IPS-18c (cell line): ENCODE data around the gene ALK.
"Not testable (repeated sequence)": the region's sequence is repeated elsewhere in the genome, so short reads cannot be mapped to it uniquely, and the experiment has no call there.

ENCODE experiments used
- H3K4me3 ChIP-seq: 2 replicates; pipeline ENCODE4 v1.7.0; 2013; ENCODE audit warnings: low read depth, mild to moderate bottlenecking, low read length, moderate library complexity; ENCODE audit not compliant: insufficient read depth
- H3K9me3 ChIP-seq: one replicate; pipeline ENCODE4 v1.6.1; 2013; ENCODE audit warnings: mild to moderate bottlenecking, low read length, moderate library complexity; ENCODE audit not compliant: control insufficient read depth, insufficient read depth

Gene ALK

GRCh38 chr2:29755829-29756228 lies 165.6 kb downstream of the ALK start:
- H3K4me3 ChIP-seq = no peak overlapping the region
- peaks cover 3% of the 10 kb centered on the region for H3K9me3 ChIP-seq

- H3K4me3 ChIP-seq = no peak overlapping the region
- peaks cover 3% of the 10 kb centered on the region for H3K9me3 ChIP-seq
Measured at GRCh38 chr2:29755233-29755632, 166.2 kb downstream of the ALK start.

- Histone ChIP-seq H3K4me3 (no peak overlapping the region), H3K9me3 (peaks cover 3% of the 10 kb centered on the region)
Measured at GRCh38 chr2:29753671-29754444, 167.5 kb downstream of the ALK start.

- H3K4me3 ChIP-seq = no peak overlapping the region
- peaks cover 3% of the 10 kb centered on the region for H3K9me3 ChIP-seq
Measured at GRCh38 chr2:29751390-29751789, 170.0 kb downstream of the ALK start.

- H3K4me3 ChIP-seq, H3K9me3 ChIP-seq: not testable (repeated sequence)
Measured at GRCh38 chr2:29750463-29750862, 170.9 kb downstream of the ALK start.

GRCh38 chr2:29749843-29750242 lies 171.5 kb downstream of the ALK start:
- Histone ChIP-seq H3K4me3 (no peak overlapping the region), H3K9me3 (no peaks in the 10 kb centered on the region)

- no peak overlapping the region for H3K4me3 ChIP-seq
- H3K9me3 ChIP-seq = no peaks in the 10 kb centered on the region
Measured at GRCh38 chr2:29749041-29749440, 172.3 kb downstream of the ALK start.

- no peak overlapping the region for H3K4me3 ChIP-seq
- H3K9me3 ChIP-seq = no peaks in the 10 kb centered on the region
Measured at GRCh38 chr2:29747786-29748470, 173.5 kb downstream of the ALK start.

GRCh38 chr2:29744976-29745375 lies 176.4 kb downstream of the ALK start:
- no peak overlapping the region for H3K4me3 ChIP-seq
- H3K9me3 ChIP-seq = no peaks in the 10 kb centered on the region

- Histone ChIP-seq H3K9me3 (no peaks in the 10 kb centered on the region), H3K4me3 (no peak overlapping the region)
Measured at GRCh38 chr2:29743516-29743915, 177.9 kb downstream of the ALK start.

- Histone ChIP-seq H3K4me3 (no peak overlapping the region), H3K9me3 (no peaks in the 10 kb centered on the region)
Measured at GRCh38 chr2:29742656-29743055, 178.7 kb downstream of the ALK start.

GRCh38 chr2:29741132-29741531 lies 180.3 kb downstream of the ALK start:
- Histone ChIP-seq H3K9me3 (no peaks in the 10 kb centered on the region), H3K4me3 (no peak overlapping the region)

- no peaks in the 10 kb centered on the region for H3K9me3 ChIP-seq
- H3K4me3 ChIP-seq = no peak overlapping the region
Measured at GRCh38 chr2:29733965-29734364, 187.4 kb downstream of the ALK start.

- H3K9me3 ChIP-seq = no peaks in the 10 kb centered on the region
- H3K4me3 ChIP-seq = no peak overlapping the region
Measured at GRCh38 chr2:29733213-29733612, 188.2 kb downstream of the ALK start.

- Histone ChIP-seq H3K9me3 (no peaks in the 10 kb centered on the region), H3K4me3 (no peak overlapping the region)
Measured at GRCh38 chr2:29731948-29732347, 189.4 kb downstream of the ALK start.

GRCh38 chr2:29729932-29730331 lies 191.5 kb downstream of the ALK start:
- Histone ChIP-seq H3K4me3 (no peak overlapping the region), H3K9me3 (no peaks in the 10 kb centered on the region)

- Histone ChIP-seq H3K4me3 (no peak overlapping the region), H3K9me3 (no peaks in the 10 kb centered on the region)
Measured at GRCh38 chr2:29729401-29729800, 192.0 kb downstream of the ALK start.

GRCh38 chr2:29726976-29727375 lies 194.4 kb downstream of the ALK start:
- H3K9me3 ChIP-seq = no peaks in the 10 kb centered on the region
- no peak overlapping the region for H3K4me3 ChIP-seq
